ENCODE results near the gene CELF1.

DNA sequence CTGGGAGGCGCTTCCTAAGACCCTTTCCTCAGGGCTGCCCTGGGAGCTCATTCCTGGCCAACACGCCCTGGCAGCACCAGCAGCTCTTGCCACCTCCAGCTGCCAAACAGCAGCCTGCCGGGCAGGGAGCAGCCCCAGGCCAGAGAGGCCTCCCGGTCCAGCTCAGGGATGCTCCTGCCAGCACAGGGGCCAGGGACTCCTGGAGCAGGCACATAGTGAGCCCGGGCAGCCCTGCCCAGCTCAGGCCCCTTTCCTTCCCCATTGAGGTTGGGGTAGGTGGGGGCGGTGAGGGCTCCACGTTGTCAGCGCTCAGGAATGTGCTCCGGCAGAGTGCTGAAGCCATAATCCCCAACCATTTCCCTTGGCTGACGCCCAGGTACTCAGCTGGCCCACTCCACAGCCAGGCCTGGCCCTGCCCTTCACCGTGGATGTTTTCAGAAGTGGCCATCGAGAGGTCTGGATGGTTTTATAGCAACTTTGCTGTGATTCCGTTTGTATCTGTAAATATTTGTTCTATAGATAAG is 136.9 kb downstream of the CELF1 start:
- TF ChIP-seq FOXM1 (IDR thresholded peaks at IDR 0.05; ENCODE audit: borderline replicate concordance, low read depth), result no peak
- no peak for TF ChIP-seq TAF1 (IDR thresholded peaks at IDR 0.05; ENCODE audit: low read depth)
- TF ChIP-seq, protein P1, sequence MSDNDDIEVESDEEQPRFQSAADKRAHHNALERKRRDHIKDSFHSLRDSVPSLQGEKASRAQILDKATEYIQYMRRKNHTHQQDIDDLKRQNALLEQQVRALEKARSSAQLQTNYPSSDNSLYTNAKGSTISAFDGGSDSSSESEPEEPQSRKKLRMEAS (IDR thresholded peaks at IDR 0.05), result peak; percentile 63; the same call in 1 of the 2 replicates
- TF ChIP-seq YY1 (IDR thresholded peaks at IDR 0.05; ENCODE audit: low read depth), result peak; percentile 60; the same call in 1 of the 2 replicates
- no peak; the same call in 1 of the 2 replicates for TF ChIP-seq CEBPB (IDR thresholded peaks at IDR 0.05)

Measured in Ishikawa (cell line).